Measurements from ENCODE around the gene EXOSC6. TPM values are rescaled to one million over a fixed set of nuclear protein-coding genes. Genes with fewer than 3 reads are reported as not detected.

Gene EXOSC6
- total and polyA plus RNA-seq, 2 experiments from 2014 or later, result 13.7 to 27.8 TPM

GRCh38 chr16:70257391-70257790, 5.7 kb upstream of the EXOSC6 start:
- H3K4me1 ChIP-seq (ENCODE audit: insufficient read depth), result no peaks in the 10 kb centered on the region
- no peaks in the 10 kb centered on the region for H3K27me3 ChIP-seq (ENCODE audit: insufficient read depth)
- peak overlapping the region; percentile 76; the same call in 1 of the 2 replicates for H3K27ac ChIP-seq (ENCODE audit: low read depth)
- H3K4me1 Mint-ChIP-seq, result peaks cover 6% of the 10 kb centered on the region; the same call in 1 of the 3 replicates
- H3K27me3 Mint-ChIP-seq (ENCODE audit: insufficient read depth, low read depth, poor library complexity), result peaks cover 12% of the 10 kb centered on the region
- H3K36me3 Mint-ChIP-seq (ENCODE audit: low read depth), result peaks cover 95% of the 10 kb centered on the region
- H3K27ac Mint-ChIP-seq, result 0 out of 2 replicates have a peak overlapping the region, but pooled peaks have one; percentile 40
- ATAC-seq (no peak), DNase-seq (ENCODE audit: low spot score) (no peak)
- peaks cover 58% of the 10 kb centered on the region for H4K20me1 ChIP-seq (replicated peaks; ENCODE audit: insufficient read depth)
- H3K4me2 ChIP-seq, result no peak overlapping the region
- H3F3A ChIP-seq (replicated peaks; ENCODE audit: low read depth), result peaks cover 82% of the 10 kb centered on the region
- H3K36me3 ChIP-seq (ENCODE audit: insufficient read depth), result peaks cover 92% of the 10 kb centered on the region
- H3K79me2 ChIP-seq (replicated peaks; ENCODE audit: insufficient read depth), result no peaks in the 10 kb centered on the region; the same call in 1 of the 2 replicates
- H2AFZ ChIP-seq, result no peak overlapping the region
- TF ChIP-seq, protein P1, sequence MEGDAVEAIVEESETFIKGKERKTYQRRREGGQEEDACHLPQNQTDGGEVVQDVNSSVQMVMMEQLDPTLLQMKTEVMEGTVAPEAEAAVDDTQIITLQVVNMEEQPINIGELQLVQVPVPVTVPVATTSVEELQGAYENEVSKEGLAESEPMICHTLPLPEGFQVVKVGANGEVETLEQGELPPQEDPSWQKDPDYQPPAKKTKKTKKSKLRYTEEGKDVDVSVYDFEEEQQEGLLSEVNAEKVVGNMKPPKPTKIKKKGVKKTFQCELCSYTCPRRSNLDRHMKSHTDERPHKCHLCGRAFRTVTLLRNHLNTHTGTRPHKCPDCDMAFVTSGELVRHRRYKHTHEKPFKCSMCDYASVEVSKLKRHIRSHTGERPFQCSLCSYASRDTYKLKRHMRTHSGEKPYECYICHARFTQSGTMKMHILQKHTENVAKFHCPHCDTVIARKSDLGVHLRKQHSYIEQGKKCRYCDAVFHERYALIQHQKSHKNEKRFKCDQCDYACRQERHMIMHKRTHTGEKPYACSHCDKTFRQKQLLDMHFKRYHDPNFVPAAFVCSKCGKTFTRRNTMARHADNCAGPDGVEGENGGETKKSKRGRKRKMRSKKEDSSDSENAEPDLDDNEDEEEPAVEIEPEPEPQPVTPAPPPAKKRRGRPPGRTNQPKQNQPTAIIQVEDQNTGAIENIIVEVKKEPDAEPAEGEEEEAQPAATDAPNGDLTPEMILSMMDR (conservative IDR thresholded peaks at IDR 0.05; ENCODE audit: low read depth in 2 of 2), result no peak
- TF ChIP-seq ZNF114 (CRISPR knock-in tag; IDR thresholded peaks at IDR 0.05), result no peak
- no peak for TF ChIP-seq EZH2phosphoT487 (IDR thresholded peaks at IDR 0.05; ENCODE audit: unreplicated experiment)
- no peak for TF ChIP-seq JUNB (IDR thresholded peaks at IDR 0.05; ENCODE audit: unreplicated experiment)
- TF ChIP-seq POLR2AphosphoS5 (IDR thresholded peaks at IDR 0.05; ENCODE audit: low read depth), result no peak
- no peak overlapping the region for H3K4me3 Mint-ChIP-seq
- no peak overlapping the region for H3K4me3 ChIP-seq
- H3K9me3 Mint-ChIP-seq, result no peaks in the 10 kb centered on the region
- H3K9me2 ChIP-seq (ENCODE audit: insufficient read depth), result no peaks in the 10 kb centered on the region

- peaks cover 18% of the 10 kb centered on the region for H3K27me3 Mint-ChIP-seq (ENCODE audit: insufficient read depth, low read depth, poor library complexity)
- Histone ChIP-seq H4K20me1 (replicated peaks; ENCODE audit: insufficient read depth) (peaks cover 48% of the 10 kb centered on the region), H2AFZ (no peak overlapping the region), H3F3A (replicated peaks; ENCODE audit: low read depth) (peaks cover 79% of the 10 kb centered on the region), H3K79me2 (replicated peaks; ENCODE audit: insufficient read depth) (peaks cover under 1% of the 10 kb centered on the region; the same call in 1 of the 2 replicates), H3K27ac (ENCODE audit: low read depth) (no peak overlapping the region; the same call in 1 of the 2 replicates), H3K4me3 (no peak overlapping the region), H3K4me1 (ENCODE audit: insufficient read depth) (0 out of 2 replicates have a peak, but pooled peaks cover 2% of the 10 kb centered on the region), H3K36me3 (ENCODE audit: insufficient read depth) (peaks cover 79% of the 10 kb centered on the region), H3K9me2 (ENCODE audit: insufficient read depth) (no peaks in the 10 kb centered on the region), H3K27me3 (ENCODE audit: insufficient read depth) (no peaks in the 10 kb centered on the region), H3K4me2 (no peak overlapping the region)
- no peak overlapping the region for H3K27ac Mint-ChIP-seq
- peaks cover 85% of the 10 kb centered on the region for H3K36me3 Mint-ChIP-seq (ENCODE audit: low read depth)
- DNase-seq (ENCODE audit: low spot score) (no peak), ATAC-seq (no peak)
- H3K4me1 Mint-ChIP-seq, result peaks cover 10% of the 10 kb centered on the region; the same call in 1 of the 3 replicates
- TF ChIP-seq, protein P1 (conservative IDR thresholded peaks at IDR 0.05; ENCODE audit: low read depth in 2 of 2), result no peak
- TF ChIP-seq STAT1 (IDR thresholded peaks at IDR 0.05; ENCODE audit: unreplicated experiment), result no peak
- no peak for TF ChIP-seq EZH2phosphoT487 (IDR thresholded peaks at IDR 0.05; ENCODE audit: unreplicated experiment)
- no peak for TF ChIP-seq EZH2 (IDR thresholded peaks at IDR 0.05; ENCODE audit: low read depth, unreplicated experiment)
- no peak for TF ChIP-seq POLR2AphosphoS5 (IDR thresholded peaks at IDR 0.05; ENCODE audit: low read depth)
- TF ChIP-seq JUNB (IDR thresholded peaks at IDR 0.05; ENCODE audit: unreplicated experiment), result no peak
- no peaks in the 10 kb centered on the region for H3K9me3 Mint-ChIP-seq
- H3K4me3 Mint-ChIP-seq, result no peak overlapping the region
Measured at GRCh38 chr16:70255574-70255973, 3.8 kb upstream of the EXOSC6 start.
